GM23248 (cell line): ENCODE results near the gene SACS. TPM values are rescaled to one million over a fixed set of nuclear protein-coding genes. Genes with fewer than 3 reads are reported as not detected.

Source experiments
- DNase-seq: peaks from one replicate; pipeline ENCODE4 v3.0.0-alpha.2; 2015
- H2AFZ ChIP-seq: fragments of 200-600 bp; sonication (generic); 2 replicates; pipeline ENCODE4 v1.6.1; 2016; ENCODE audit warnings: antibody characterized with exemption
- H3F3A ChIP-seq: fragments of 200-600 bp; sonication (generic); 2 replicates; pipeline ENCODE4 v1.6.1; 2016; ENCODE audit warnings: mild to moderate bottlenecking, antibody characterized with exemption, mixed run types; ENCODE audit not compliant: insufficient read depth
- H3K27ac ChIP-seq: fragments of 200-600 bp; sonication (generic); 2 replicates; pipeline ENCODE4 v1.5.1; 2016; ENCODE audit warnings: mild to moderate bottlenecking
- H3K27me3 ChIP-seq: fragments of 200-600 bp; sonication (generic); replicated peaks from 2 replicates; pipeline ENCODE4 v1.6.1; 2016; ENCODE audit warnings: mild to moderate bottlenecking; ENCODE audit not compliant: insufficient read depth
- H3K36me3 ChIP-seq: fragments of 200-600 bp; sonication (generic); 2 replicates; pipeline ENCODE4 v1.6.1; 2016; ENCODE audit warnings: low read depth, mild to moderate bottlenecking
- H3K4me1 ChIP-seq: fragments of 200-600 bp; sonication (generic); 2 replicates; pipeline ENCODE4 v1.6.1; 2016; ENCODE audit warnings: mild to moderate bottlenecking; ENCODE audit not compliant: insufficient read depth
- H3K4me2 ChIP-seq: fragments of 200-600 bp; sonication (generic); one replicate; pipeline ENCODE4 v1.6.1; 2016; ENCODE audit warnings: mild to moderate bottlenecking; ENCODE audit not compliant: unreplicated experiment
- H3K4me3 ChIP-seq: fragments of 200-600 bp; sonication (generic); 2 replicates; pipeline ENCODE4 v1.5.1; 2016; ENCODE audit warnings: mild to moderate bottlenecking
- H3K79me2 ChIP-seq: fragments of 200-600 bp; sonication (generic); 2 replicates; pipeline ENCODE4 v1.6.1; 2016; ENCODE audit warnings: mild to moderate bottlenecking; ENCODE audit not compliant: insufficient read depth
- H3K9ac ChIP-seq: fragments of 200-600 bp; sonication (generic); 2 replicates; pipeline ENCODE4 v1.6.1; 2016; ENCODE audit warnings: mild to moderate bottlenecking
- H3K9me2 ChIP-seq: fragments of 200-600 bp; sonication (generic); 2 replicates; pipeline ENCODE4 v1.6.1; 2016; ENCODE audit warnings: mixed run types, mild to moderate bottlenecking, moderate library complexity; ENCODE audit not compliant: insufficient read depth
- H3K9me3 ChIP-seq: fragments of 200-600 bp; sonication (generic); one replicate; pipeline ENCODE4 v1.6.1; 2017; ENCODE audit warnings: low read depth
- H4K20me1 ChIP-seq: fragments of 200-600 bp; sonication (generic); 2 replicates; pipeline ENCODE4 v1.6.0; 2016; ENCODE audit not compliant: insufficient read depth
- EZH2 ChIP-seq: fragments of 200-600 bp; sonication (generic); IDR thresholded peaks from 2 replicates; pipeline ENCODE4 v1.6.1; 2018; ENCODE audit warnings: antibody characterized with exemption, mild to moderate bottlenecking; ENCODE audit not compliant: insufficient read depth, poor library complexity, severe bottlenecking
- EZH2phosphoT487 ChIP-seq: fragments of 200-600 bp; sonication (generic); IDR thresholded peaks from 2 replicates; pipeline ENCODE4 v1.6.1; 2018; ENCODE audit warnings: antibody characterized with exemption, moderate library complexity, mild to moderate bottlenecking, low read depth; ENCODE audit not compliant: insufficient read depth
- WGBS, 2 experiments: methylation state at CpG; one replicate each; pipeline ENCODE4 v1.1.6; 2015 to 2017; ENCODE audit warnings: low lambda C conversion rate in 2 of 2, low coverage in 1 of 2; ENCODE audit errors: missing lambda C conversion rate in 2 of 2; 5-methylcytosine and 5-hydroxymethylcytosine counted together
- in situ Hi-C: fragments of 300-500 bp; cut with MboI; formaldehyde crosslinking; loops from 2 replicates; pipeline ENCODE4 v1.15.0; 2020
- polyA plus RNA-seq: library from polyadenylated mRNA; unstranded; fragments of >200 nt; fragmentation: Nextera tagmentation; extraction: Ambion mirVana; gene quantifications from 2 replicates; pipeline ENCODE4 v1.2.1, GENCODE V29; 2016
- total RNA-seq: library from RNA; depleted of rRNA; stranded (reverse); fragments of >200 nt; shearing (Covaris generic); gene quantifications from 2 replicates; pipeline ENCODE4 v1.2.3, GENCODE V29; 2014

SACS gene
- total and polyA plus RNA-seq, 2 experiments from 2014 or later, result 8.1 to 45.7 TPM

GRCh38 chr13:23437916-23438315, 4.4 kb upstream of the SACS start:
- Histone ChIP-seq H3K4me1 (peaks cover under 1% of the 10 kb centered on the region; the same call in 1 of the 2 replicates), H3K27ac (no peak overlapping the region), H3K27me3 (no peaks in the 10 kb centered on the region), H3K9me2 (no peaks in the 10 kb centered on the region), H3F3A (no peaks in the 10 kb centered on the region), H3K4me3 (no peak overlapping the region), H3K9ac (no peak overlapping the region), H3K36me3 (no peaks in the 10 kb centered on the region), H3K79me2 (no peaks in the 10 kb centered on the region), H4K20me1 (no peaks in the 10 kb centered on the region), H2AFZ (no peak overlapping the region), H3K4me2 (no peak overlapping the region), H3K9me3 (no peaks in the 10 kb centered on the region)
- DNase-seq, result no peak
- WGBS, 2 experiments, result 92 to 95% methylated on average over 4 of the region's 4 CpGs
- TF ChIP-seq EZH2phosphoT487 (no peak), EZH2 (no peak)
- in situ Hi-C loops, result no loop called here

GRCh38 chr13:23436680-23437079, 3.2 kb upstream of the SACS start:
- no peak overlapping the region for H3K4me2 ChIP-seq
- TF ChIP-seq EZH2phosphoT487 (no peak), EZH2 (no peak)

GRCh38 chr13:23434491-23434890, 989 bp upstream of the SACS start:
- H3F3A ChIP-seq, result no peaks in the 10 kb centered on the region
- H3K27ac ChIP-seq, result no peak overlapping the region
- H3K9me2 ChIP-seq, result no peaks in the 10 kb centered on the region
- TF ChIP-seq EZH2 (no peak), EZH2phosphoT487 (no peak)
- no peaks in the 10 kb centered on the region for H3K79me2 ChIP-seq
- in situ Hi-C loops, result no loop called here
- no peak overlapping the region for H2AFZ ChIP-seq
- H3K9me3 ChIP-seq, result no peaks in the 10 kb centered on the region
- 72 to 77% methylated on average over 4 of the region's 4 CpGs for WGBS, 2 experiments
- no peaks in the 10 kb centered on the region for H3K36me3 ChIP-seq
- DNase-seq, result no peak
- H3K27me3 ChIP-seq, result no peaks in the 10 kb centered on the region
- H3K4me1 ChIP-seq, result peaks cover 8% of the 10 kb centered on the region
- no peaks in the 10 kb centered on the region for H4K20me1 ChIP-seq
- H3K4me2 ChIP-seq, result no peak overlapping the region
- no peak overlapping the region for H3K9ac ChIP-seq
- H3K4me3 ChIP-seq, result no peak overlapping the region

More at GRCh38 chr13:23436680-23437079, 3.2 kb upstream of the SACS start:
- in situ Hi-C loops, result no loop called here
- no peaks in the 10 kb centered on the region for H3K27me3 ChIP-seq
- H3K4me3 ChIP-seq, result no peak overlapping the region
- H3F3A ChIP-seq, result no peaks in the 10 kb centered on the region
- peaks cover 8% of the 10 kb centered on the region for H3K4me1 ChIP-seq
- H3K79me2 ChIP-seq, result no peaks in the 10 kb centered on the region
- no peak overlapping the region for H3K27ac ChIP-seq
- no peaks in the 10 kb centered on the region for H4K20me1 ChIP-seq
- DNase-seq, result no peak
- no peak overlapping the region for H3K9ac ChIP-seq
- no peaks in the 10 kb centered on the region for H3K9me3 ChIP-seq
- no peaks in the 10 kb centered on the region for H3K36me3 ChIP-seq
- WGBS, 2 experiments, result 55 to 59% methylated on average over 5 of the region's 5 CpGs
- no peak overlapping the region; the same call in 1 of the 2 replicates for H2AFZ ChIP-seq
- no peaks in the 10 kb centered on the region for H3K9me2 ChIP-seq

GRCh38 chr13:23432626-23433025, 876 bp downstream of the SACS start:
- H3K9me3 ChIP-seq, result no peaks in the 10 kb centered on the region
- H3K4me3 ChIP-seq, result peak overlapping the region; percentile 83
- H3K27ac ChIP-seq, result peak overlapping the region; percentile 73
- TF ChIP-seq EZH2phosphoT487, result no peak
- no peak for TF ChIP-seq EZH2
- in situ Hi-C loops, result no loop called here
- H3K79me2 ChIP-seq, result no peaks in the 10 kb centered on the region
- peak overlapping the region; percentile 91 for H2AFZ ChIP-seq
- no peaks in the 10 kb centered on the region for H3K36me3 ChIP-seq
- 62 to 65% methylated on average over 6 of the region's 6 CpGs for WGBS, 2 experiments
- H3F3A ChIP-seq, result peaks cover 6% of the 10 kb centered on the region
- no peaks in the 10 kb centered on the region for H3K27me3 ChIP-seq
- no peaks in the 10 kb centered on the region for H3K9me2 ChIP-seq
- DNase-seq, result no peak
- H3K4me1 ChIP-seq, result peaks cover 17% of the 10 kb centered on the region
- peak overlapping the region; percentile 98 for H3K4me2 ChIP-seq
- H4K20me1 ChIP-seq, result no peaks in the 10 kb centered on the region
- H3K9ac ChIP-seq, result peak overlapping the region; percentile 85

- Histone ChIP-seq H3K9ac (no peak overlapping the region), H3K4me2 (no peak overlapping the region), H2AFZ (no peak overlapping the region), H3K79me2 (no peaks in the 10 kb centered on the region), H3K9me2 (no peaks in the 10 kb centered on the region), H3K4me3 (no peak overlapping the region), H3K27me3 (no peaks in the 10 kb centered on the region), H3K4me1 (peaks cover 28% of the 10 kb centered on the region), H3K9me3 (no peaks in the 10 kb centered on the region), H4K20me1 (no peaks in the 10 kb centered on the region), H3K36me3 (no peaks in the 10 kb centered on the region), H3F3A (peaks cover 14% of the 10 kb centered on the region), H3K27ac (no peak overlapping the region)
- 75 to 77% methylated on average over 5 of the region's 5 CpGs for WGBS, 2 experiments
- no peak for DNase-seq
- in situ Hi-C loops, result no loop called here
- TF ChIP-seq EZH2, result no peak
- TF ChIP-seq EZH2phosphoT487, result no peak
Observed at GRCh38 chr13:23430664-23431063, 2.8 kb downstream of the SACS start.
